Left ventricle myocardium inferior (tissue), 1 donor: Measurements from ENCODE around the gene CHSY1. TPM values are rescaled to one million over a fixed set of nuclear protein-coding genes. Genes with fewer than 3 reads are reported as not detected.

Source experiments
- DNase-seq: peaks from one replicate; pipeline ENCODE4 v3.0.0-alpha.2; 2020
- H3K27ac ChIP-seq: fragments of 200-600 bp; replicated peaks from 2 replicates; pipeline ENCODE4 v1.8.0; 2021
- H3K27me3 ChIP-seq: fragments of 200-600 bp; 2 replicates; pipeline ENCODE4 v1.8.0; 2021; ENCODE audit warnings: low read depth
- H3K36me3 ChIP-seq: fragments of 200-600 bp; 2 replicates; pipeline ENCODE4 v1.8.0; 2021
- H3K4me1 ChIP-seq: fragments of 200-600 bp; 2 replicates; pipeline ENCODE4 v1.8.0; 2021
- H3K4me3 ChIP-seq: fragments of 200-600 bp; 2 replicates; pipeline ENCODE4 v1.8.0; 2021; ENCODE audit warnings: mild to moderate bottlenecking, moderate library complexity
- H3K9me3 ChIP-seq: fragments of 200-600 bp; replicated peaks from 2 replicates; pipeline ENCODE4 v1.8.0; 2021
- intact Hi-C: fragments of 100-400 bp; cut with micrococcal nuclease; formaldehyde crosslinking; loops from one replicate; pipeline ENCODE4 v1.11.0; 2022
- total RNA-seq: library from RNA; stranded (reverse); fragmentation: NEBNext Ultra II Directional; extraction: Animal tissue kit (Norgen Biotek cat#: 25700); gene quantifications from one replicate; pipeline ENCODE4 v1.2.1, GENCODE V29; 2021
- TF ChIP-seq, protein P1 (sequence below): fragments of 200-600 bp; IDR thresholded peaks from 2 replicates; pipeline ENCODE4 v1.8.0; 2021; ENCODE audit warnings: antibody characterized with exemption, mild to moderate bottlenecking, borderline replicate concordance
- donor health status: DM: no; HTN: yes; CAD: no; lungs with severe emphysema.

The CHSY1 gene
- total RNA-seq, 1 donor from 2014 or later: 15.1 TPM

DNA sequence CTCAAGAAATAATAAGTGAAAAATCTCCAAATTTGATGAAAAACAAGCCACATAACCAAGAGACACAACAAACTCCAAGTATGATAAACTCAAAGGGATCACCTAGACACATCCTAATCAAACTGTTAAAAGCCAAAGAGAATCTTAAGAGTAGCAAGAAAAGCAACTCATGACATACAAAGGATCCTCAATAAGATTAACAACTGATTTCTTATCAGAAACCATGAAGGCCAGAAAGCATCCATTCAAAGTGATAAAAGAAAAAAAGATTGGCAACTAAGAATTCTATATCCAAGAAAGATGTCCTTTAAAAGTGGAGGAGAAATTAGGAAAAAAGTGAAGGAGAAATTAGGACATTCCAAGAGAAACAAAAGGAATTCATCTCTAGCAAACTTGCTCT, 23.5 kb downstream of the CHSY1 start:
- no peak for DNase-seq
- TF ChIP-seq, protein P1, sequence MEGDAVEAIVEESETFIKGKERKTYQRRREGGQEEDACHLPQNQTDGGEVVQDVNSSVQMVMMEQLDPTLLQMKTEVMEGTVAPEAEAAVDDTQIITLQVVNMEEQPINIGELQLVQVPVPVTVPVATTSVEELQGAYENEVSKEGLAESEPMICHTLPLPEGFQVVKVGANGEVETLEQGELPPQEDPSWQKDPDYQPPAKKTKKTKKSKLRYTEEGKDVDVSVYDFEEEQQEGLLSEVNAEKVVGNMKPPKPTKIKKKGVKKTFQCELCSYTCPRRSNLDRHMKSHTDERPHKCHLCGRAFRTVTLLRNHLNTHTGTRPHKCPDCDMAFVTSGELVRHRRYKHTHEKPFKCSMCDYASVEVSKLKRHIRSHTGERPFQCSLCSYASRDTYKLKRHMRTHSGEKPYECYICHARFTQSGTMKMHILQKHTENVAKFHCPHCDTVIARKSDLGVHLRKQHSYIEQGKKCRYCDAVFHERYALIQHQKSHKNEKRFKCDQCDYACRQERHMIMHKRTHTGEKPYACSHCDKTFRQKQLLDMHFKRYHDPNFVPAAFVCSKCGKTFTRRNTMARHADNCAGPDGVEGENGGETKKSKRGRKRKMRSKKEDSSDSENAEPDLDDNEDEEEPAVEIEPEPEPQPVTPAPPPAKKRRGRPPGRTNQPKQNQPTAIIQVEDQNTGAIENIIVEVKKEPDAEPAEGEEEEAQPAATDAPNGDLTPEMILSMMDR: no peak
- intact Hi-C loops: no loop called here
- peaks cover 50% of the 10 kb centered on the region for H3K4me1 ChIP-seq
- H3K27ac ChIP-seq: no peak overlapping the region
- H3K36me3 ChIP-seq: peaks cover 35% of the 10 kb centered on the region
- peaks cover 20% of the 10 kb centered on the region for H3K9me3 ChIP-seq
- H3K4me3 ChIP-seq: no peak overlapping the region
- H3K27me3 ChIP-seq: no peaks in the 10 kb centered on the region

DNA sequence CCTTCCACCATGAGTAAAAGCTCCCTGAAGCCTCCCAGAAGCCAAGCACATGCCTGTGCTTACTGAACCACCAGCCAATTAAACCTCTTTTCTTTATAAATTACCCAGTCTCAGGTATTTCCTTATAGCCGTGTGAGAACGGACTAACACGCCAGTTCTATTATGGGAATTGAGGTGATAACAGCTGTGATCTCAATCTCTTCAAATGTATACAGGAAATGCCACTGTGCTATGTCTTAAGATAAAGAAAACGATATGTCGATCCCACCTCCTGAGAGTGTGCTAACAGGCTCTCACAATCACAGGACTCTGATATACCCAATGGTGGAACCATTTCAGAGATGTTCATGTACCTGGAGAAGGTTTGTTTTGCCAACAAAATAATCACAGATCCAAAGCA, 26.2 kb downstream of the CHSY1 start:
- Histone ChIP-seq H3K36me3 (peaks cover 27% of the 10 kb centered on the region), H3K27ac (no peak overlapping the region), H3K4me1 (peaks cover 53% of the 10 kb centered on the region), H3K4me3 (no peak overlapping the region), H3K9me3 (peaks cover 20% of the 10 kb centered on the region), H3K27me3 (no peaks in the 10 kb centered on the region)
- intact Hi-C loops: no loop called here
- DNase-seq: no peak
- TF ChIP-seq, protein P1: no peak

DNA sequence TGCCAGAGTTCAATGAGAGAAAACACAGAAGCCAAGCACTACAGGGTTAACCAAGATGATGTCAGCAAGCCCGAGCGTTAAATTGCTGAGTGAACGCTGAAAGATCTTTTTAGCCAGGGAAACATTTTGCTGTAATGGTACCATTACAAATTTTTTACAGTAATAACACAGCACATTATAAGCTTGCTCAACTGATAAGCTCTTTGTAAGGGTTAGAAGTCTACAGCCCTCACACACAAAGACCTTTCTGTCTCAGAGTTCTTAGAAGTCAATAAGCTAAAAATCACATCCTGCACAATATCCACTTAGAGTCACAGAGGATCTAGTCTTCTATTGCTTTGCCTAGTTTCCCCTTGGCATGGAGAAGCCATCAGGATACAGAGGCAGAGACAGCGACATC, 29.9 kb downstream of the CHSY1 start:
- no peak for DNase-seq
- peak overlapping the region; percentile 22 for H3K27ac ChIP-seq
- no peaks in the 10 kb centered on the region for H3K27me3 ChIP-seq
- H3K4me3 ChIP-seq: no peak overlapping the region
- peaks cover 59% of the 10 kb centered on the region for H3K4me1 ChIP-seq
- TF ChIP-seq, protein P1: no peak
- peaks cover 11% of the 10 kb centered on the region for H3K36me3 ChIP-seq
- H3K9me3 ChIP-seq: no peaks in the 10 kb centered on the region
- intact Hi-C loops: no loop called here

DNA sequence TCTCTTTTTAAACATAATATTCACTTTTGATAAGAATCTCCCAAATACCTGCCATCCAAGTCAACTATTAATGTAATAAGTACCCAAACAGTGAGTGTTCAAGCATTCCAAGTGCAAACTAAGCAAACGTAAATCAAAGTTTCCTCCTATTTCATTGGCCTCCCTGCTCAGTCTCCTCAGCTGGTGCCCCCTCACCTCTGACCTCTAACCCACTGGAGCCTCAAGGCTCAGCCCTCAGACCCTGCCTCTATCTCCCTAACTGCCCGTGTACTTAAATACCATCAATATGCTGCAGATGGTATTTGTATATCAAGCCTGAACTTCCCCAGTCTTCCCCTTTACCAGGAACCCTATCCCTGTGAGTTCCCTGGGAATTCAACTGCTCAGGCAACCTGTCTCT, 31.8 kb downstream of the CHSY1 start:
- H3K9me3 ChIP-seq: no peaks in the 10 kb centered on the region
- no peak for DNase-seq

DNA sequence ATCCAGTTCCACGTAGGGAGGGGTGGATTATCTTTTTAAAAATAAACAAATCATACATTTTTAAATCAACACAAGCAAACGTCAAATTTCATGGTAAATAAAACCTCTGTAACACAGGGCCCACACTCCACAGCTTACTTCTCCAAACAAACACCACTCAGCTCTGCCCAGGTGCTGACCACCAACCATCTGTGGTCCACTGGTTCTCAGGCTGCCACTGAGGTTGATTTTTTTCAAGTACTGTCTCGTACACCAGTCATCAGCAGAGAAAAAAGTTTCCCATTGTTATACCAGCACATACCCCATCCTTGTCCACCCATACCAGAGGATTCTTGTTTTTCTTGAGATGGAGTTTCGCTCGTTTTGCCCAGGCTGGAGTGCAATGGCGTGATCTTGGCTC, 32.4 kb downstream of the CHSY1 start:
- H3K36me3 ChIP-seq: no peaks in the 10 kb centered on the region
- no peaks in the 10 kb centered on the region for H3K27me3 ChIP-seq
- no peak for DNase-seq
- TF ChIP-seq, protein P1: no peak
- no peak overlapping the region for H3K4me3 ChIP-seq
- no peaks in the 10 kb centered on the region for H3K9me3 ChIP-seq
- H3K27ac ChIP-seq: no peak overlapping the region
- intact Hi-C loops: no loop called here
- peaks cover 51% of the 10 kb centered on the region for H3K4me1 ChIP-seq

More for the DNA sequence above, 31.8 kb downstream of the CHSY1 start:
- Histone ChIP-seq H3K36me3 (no peaks in the 10 kb centered on the region), H3K27ac (no peak overlapping the region), H3K27me3 (no peaks in the 10 kb centered on the region), H3K4me3 (no peak overlapping the region), H3K4me1 (peaks cover 56% of the 10 kb centered on the region)
- intact Hi-C loops: no loop called here
- TF ChIP-seq, protein P1: no peak

DNA sequence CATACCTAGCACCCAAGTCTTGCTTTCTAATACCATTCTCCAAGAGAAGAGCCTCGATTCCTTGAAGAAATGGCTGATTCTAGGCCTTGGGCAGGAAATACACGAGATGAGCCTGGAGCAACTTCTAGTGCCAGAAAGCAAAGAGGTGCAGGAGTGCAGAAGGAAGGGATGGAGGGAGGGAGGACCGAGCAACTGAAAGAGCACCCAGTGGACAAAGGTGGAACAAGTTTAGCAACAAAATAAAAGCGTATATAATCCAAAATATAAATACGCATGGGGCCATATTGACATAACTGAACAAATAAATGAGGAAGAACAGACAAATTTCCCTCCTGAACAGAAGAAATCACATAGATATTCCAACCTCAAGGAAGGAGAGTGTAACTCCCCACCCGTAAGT, 34.4 kb downstream of the CHSY1 start:
- TF ChIP-seq, protein P1: no peak
- H3K27ac ChIP-seq: no peak overlapping the region
- DNase-seq: no peak
- intact Hi-C loops: no loop called here
- H3K9me3 ChIP-seq: no peaks in the 10 kb centered on the region
- no peaks in the 10 kb centered on the region for H3K27me3 ChIP-seq
- H3K4me1 ChIP-seq: peaks cover 60% of the 10 kb centered on the region
- no peaks in the 10 kb centered on the region for H3K36me3 ChIP-seq
- no peak overlapping the region for H3K4me3 ChIP-seq
